Chondrocyte (in vitro differentiated cells): ENCODE results near the gene OR5AN1. TPM values are rescaled to one million over a fixed set of nuclear protein-coding genes. Genes with fewer than 3 reads are reported as not detected.
A peak's percentile ranks its signal among the peaks of the same experiment; 100 is the strongest.

Experiments
- DNase-seq: peaks from one replicate; pipeline ENCODE4 v3.0.0; 2021; ENCODE audit warnings: mixed read lengths, low spot score
- H3K27ac Mint-ChIP-seq: one replicate; pipeline ENCODE4 v1.8.0; 2021; ENCODE audit warnings: mild to moderate bottlenecking, moderate library complexity, mixed read lengths; ENCODE audit not compliant: unreplicated experiment
- H3K27me3 Mint-ChIP-seq: 2 replicates; pipeline ENCODE4 v1.8.0; 2021; ENCODE audit warnings: low read depth, mixed read lengths
- H3K36me3 Mint-ChIP-seq: 2 replicates; pipeline ENCODE4 v1.8.0; 2021; ENCODE audit warnings: low read depth, mixed read lengths
- H3K4me1 Mint-ChIP-seq: 2 replicates; pipeline ENCODE4 v1.8.0; 2021; ENCODE audit warnings: low read depth, mild to moderate bottlenecking, mixed read lengths
- H3K4me3 Mint-ChIP-seq: one replicate; pipeline ENCODE4 v1.8.0; 2021; ENCODE audit warnings: mild to moderate bottlenecking, moderate library complexity, mixed read lengths; ENCODE audit not compliant: unreplicated experiment
- H3K9me3 Mint-ChIP-seq: 2 replicates; pipeline ENCODE4 v1.8.0; 2021; ENCODE audit warnings: low read depth, mixed read lengths
- CTCF ChIP-seq: fragments of 200-600 bp; sonication (generic); IDR thresholded peaks from 2 replicates; pipeline ENCODE4 v1.5.0; 2021; ENCODE audit warnings: antibody characterized with exemption, mild to moderate bottlenecking, moderate library complexity
- total RNA-seq: library from RNA; stranded (reverse); gene quantifications from 3 replicates; pipeline ENCODE4 v1.2.1, GENCODE V29; 2021

The OR5AN1 gene
- total RNA-seq, 1 donor from 2014 or later: not detected

- H3K9me3 Mint-ChIP-seq: peaks cover 17% of the 10 kb centered on the region
- no peak for DNase-seq
- no peaks in the 10 kb centered on the region for H3K27me3 Mint-ChIP-seq
- H3K4me3 Mint-ChIP-seq: no peak overlapping the region
- no peak for TF ChIP-seq CTCF
- H3K4me1 Mint-ChIP-seq: no peaks in the 10 kb centered on the region
- H3K36me3 Mint-ChIP-seq: peaks cover 3% of the 10 kb centered on the region
- H3K27ac Mint-ChIP-seq: no peak overlapping the region
Observed at GRCh38 chr11:59380263-59381059, 21.8 kb downstream of the OR5AN1 start.

GRCh38 chr11:59394186-59394585 lies 35.5 kb downstream of the OR5AN1 start:
- Mint-ChIP-seq H3K36me3 (no peaks in the 10 kb centered on the region), H3K27me3 (no peaks in the 10 kb centered on the region), H3K27ac (no peak overlapping the region), H3K9me3 (peaks cover 6% of the 10 kb centered on the region), H3K4me1 (no peaks in the 10 kb centered on the region), H3K4me3 (no peak overlapping the region)
- DNase-seq: no peak
- TF ChIP-seq CTCF: no peak

- no peak for TF ChIP-seq CTCF
Observed at GRCh38 chr11:59400461-59401261, 42.0 kb downstream of the OR5AN1 start.

GRCh38 chr11:59401262-59401552 lies 42.5 kb downstream of the OR5AN1 start:
- TF ChIP-seq CTCF: peak; percentile 21
- H3K4me1 Mint-ChIP-seq: no peaks in the 10 kb centered on the region
- DNase-seq: no peak
- H3K4me3 Mint-ChIP-seq: no peak overlapping the region
- H3K9me3 Mint-ChIP-seq: peaks cover 25% of the 10 kb centered on the region
- H3K27me3 Mint-ChIP-seq: no peaks in the 10 kb centered on the region
- no peak overlapping the region for H3K27ac Mint-ChIP-seq
- H3K36me3 Mint-ChIP-seq: no peaks in the 10 kb centered on the region

More at GRCh38 chr11:59400461-59401261, 42.0 kb downstream of the OR5AN1 start:
- H3K36me3 Mint-ChIP-seq: no peaks in the 10 kb centered on the region
- no peaks in the 10 kb centered on the region for H3K4me1 Mint-ChIP-seq
- peaks cover 25% of the 10 kb centered on the region for H3K9me3 Mint-ChIP-seq
- H3K27ac Mint-ChIP-seq: no peak overlapping the region
- no peak overlapping the region for H3K4me3 Mint-ChIP-seq
- H3K27me3 Mint-ChIP-seq: no peaks in the 10 kb centered on the region
- no peak for DNase-seq

GRCh38 chr11:59403546-59403945 lies 44.9 kb downstream of the OR5AN1 start:
- Mint-ChIP-seq H3K4me3 (no peak overlapping the region), H3K36me3 (no peaks in the 10 kb centered on the region), H3K4me1 (no peaks in the 10 kb centered on the region), H3K9me3 (peaks cover 34% of the 10 kb centered on the region), H3K27ac (no peak overlapping the region), H3K27me3 (no peaks in the 10 kb centered on the region)
- no peak for TF ChIP-seq CTCF
- no peak for DNase-seq
